ENCODE data around the gene CITED2.

Gene CITED2

GRCh38 chr6:139371421-139372203 lies 2.8 kb downstream of the CITED2 start:
- Histone ChIP-seq H3K9ac (ENCODE audit: insufficient read length) (peak overlapping the region; percentile 96), H3K9me3 (ENCODE audit: low read depth, low read length) (no peaks in the 10 kb centered on the region), H3K4me3 (peak overlapping the region; percentile 94), H3K36me3 (ENCODE audit: insufficient read depth, low read length) (peaks cover 37% of the 10 kb centered on the region), H3K27ac (peak overlapping the region; percentile 99)
- DNase-seq (ENCODE audit: low read depth, low spot score), result no peak
- TF ChIP-seq POLR2AphosphoS5 (IDR thresholded peaks at IDR 0.05; ENCODE audit: borderline replicate concordance, low read depth, low read length) (peak; percentile 25), FOXP2 (optimal IDR thresholded peaks at IDR 0.05; ENCODE audit: control extremely low read depth, extremely low read length, insufficient read depth) (no peak)

- Histone ChIP-seq H3K4me3 (peak overlapping the region; percentile 94), H3K9ac (ENCODE audit: insufficient read length) (peak overlapping the region; percentile 96), H3K36me3 (ENCODE audit: insufficient read depth, low read length) (peaks cover 37% of the 10 kb centered on the region), H3K27ac (peak overlapping the region; percentile 99), H3K9me3 (ENCODE audit: low read depth, low read length) (no peaks in the 10 kb centered on the region; the same call in 1 of the 2 replicates)
- TF ChIP-seq POLR2AphosphoS5 (IDR thresholded peaks at IDR 0.05; ENCODE audit: borderline replicate concordance, low read depth, low read length) (peak; percentile 27; the same call in 1 of the 2 replicates), EZH2 (IDR thresholded peaks at IDR 0.05) (no peak), FOXP2 (optimal IDR thresholded peaks at IDR 0.05; ENCODE audit: control extremely low read depth, extremely low read length, insufficient read depth) (no peak)
- no peak for DNase-seq (ENCODE audit: low read depth, low spot score)
Observed at GRCh38 chr6:139370999-139371345, 3.5 kb downstream of the CITED2 start.

- H3K9ac ChIP-seq (ENCODE audit: insufficient read length), result peak overlapping the region; percentile 96
- H3K4me3 ChIP-seq, result peak overlapping the region; percentile 94
- no peaks in the 10 kb centered on the region; the same call in 1 of the 2 replicates for H3K9me3 ChIP-seq (ENCODE audit: low read depth, low read length)
- peaks cover 37% of the 10 kb centered on the region for H3K36me3 ChIP-seq (ENCODE audit: insufficient read depth, low read length)
- TF ChIP-seq FOXP2 (optimal IDR thresholded peaks at IDR 0.05; ENCODE audit: control extremely low read depth, extremely low read length, insufficient read depth), result no peak
- peak; percentile 53; the same call in 1 of the 2 replicates for TF ChIP-seq POLR2AphosphoS5 (IDR thresholded peaks at IDR 0.05; ENCODE audit: borderline replicate concordance, low read depth, low read length)
- TF ChIP-seq EZH2 (IDR thresholded peaks at IDR 0.05), result no peak
- peak overlapping the region; percentile 99 for H3K27ac ChIP-seq
- peak; percentile 69 for DNase-seq (ENCODE audit: low read depth, low spot score)
Observed at GRCh38 chr6:139370283-139370998, 4.0 kb downstream of the CITED2 start.

- Histone ChIP-seq H3K4me3 (peak overlapping the region; percentile 94), H3K36me3 (ENCODE audit: insufficient read depth, low read length) (peaks cover 37% of the 10 kb centered on the region), H3K27ac (peak overlapping the region; percentile 99), H3K9ac (ENCODE audit: insufficient read length) (peak overlapping the region; percentile 96), H3K9me3 (ENCODE audit: low read depth, low read length) (no peaks in the 10 kb centered on the region; the same call in 1 of the 2 replicates)
- peak; percentile 78 for DNase-seq (ENCODE audit: low read depth, low spot score)
- TF ChIP-seq POLR2AphosphoS5 (IDR thresholded peaks at IDR 0.05; ENCODE audit: borderline replicate concordance, low read depth, low read length), result peak; percentile 55
- no peak for TF ChIP-seq EZH2 (IDR thresholded peaks at IDR 0.05)
- no peak for TF ChIP-seq FOXP2 (optimal IDR thresholded peaks at IDR 0.05; ENCODE audit: control extremely low read depth, extremely low read length, insufficient read depth)
Observed at GRCh38 chr6:139369568-139370282, 4.7 kb downstream of the CITED2 start.

- Histone ChIP-seq H3K27ac (peak overlapping the region; percentile 99), H3K9me3 (ENCODE audit: low read depth, low read length) (no peaks in the 10 kb centered on the region; the same call in 1 of the 2 replicates), H3K9ac (ENCODE audit: insufficient read length) (peak overlapping the region; percentile 96), H3K36me3 (ENCODE audit: insufficient read depth, low read length) (peaks cover 36% of the 10 kb centered on the region), H3K4me3 (peak overlapping the region; percentile 94)
- TF ChIP-seq FOXP2 (optimal IDR thresholded peaks at IDR 0.05; ENCODE audit: control extremely low read depth, extremely low read length, insufficient read depth), result no peak
- no peak for TF ChIP-seq POLR2AphosphoS5 (IDR thresholded peaks at IDR 0.05; ENCODE audit: borderline replicate concordance, low read depth, low read length)
- TF ChIP-seq EZH2 (IDR thresholded peaks at IDR 0.05), result no peak
- DNase-seq (ENCODE audit: low read depth, low spot score), result no peak
Observed at GRCh38 chr6:139369068-139369467, 5.4 kb downstream of the CITED2 start.

GRCh38 chr6:139368661-139369060 lies 5.8 kb downstream of the CITED2 start:
- Histone ChIP-seq H3K9ac (ENCODE audit: insufficient read length) (peak overlapping the region; percentile 74), H3K36me3 (ENCODE audit: insufficient read depth, low read length) (peaks cover 32% of the 10 kb centered on the region), H3K4me3 (peak overlapping the region; percentile 94), H3K9me3 (ENCODE audit: low read depth, low read length) (no peaks in the 10 kb centered on the region; the same call in 1 of the 2 replicates), H3K27ac (peak overlapping the region; percentile 99)
- no peak for DNase-seq (ENCODE audit: low read depth, low spot score)
- no peak for TF ChIP-seq FOXP2 (optimal IDR thresholded peaks at IDR 0.05; ENCODE audit: control extremely low read depth, extremely low read length, insufficient read depth)
- TF ChIP-seq EZH2 (IDR thresholded peaks at IDR 0.05), result no peak
- no peak for TF ChIP-seq POLR2AphosphoS5 (IDR thresholded peaks at IDR 0.05; ENCODE audit: borderline replicate concordance, low read depth, low read length)

GRCh38 chr6:139367810-139368351 lies 6.6 kb downstream of the CITED2 start:
- peak; percentile 96 for DNase-seq (ENCODE audit: low read depth, low spot score)
- Histone ChIP-seq H3K9ac (ENCODE audit: insufficient read length) (peak overlapping the region; percentile 74), H3K4me3 (peak overlapping the region; percentile 94), H3K27ac (peak overlapping the region; percentile 99), H3K9me3 (ENCODE audit: low read depth, low read length) (no peaks in the 10 kb centered on the region; the same call in 1 of the 2 replicates), H3K36me3 (ENCODE audit: insufficient read depth, low read length) (peaks cover 24% of the 10 kb centered on the region)
- TF ChIP-seq FOXP2 (optimal IDR thresholded peaks at IDR 0.05; ENCODE audit: control extremely low read depth, extremely low read length, insufficient read depth) (no peak), POLR2AphosphoS5 (IDR thresholded peaks at IDR 0.05; ENCODE audit: borderline replicate concordance, low read depth, low read length) (peak; percentile 78)

Measured in SK-N-MC (cell line).